Lung (tissue), 12 donors: Measurements from ENCODE around the gene COL4A2. TPM values are rescaled to one million over a fixed set of nuclear protein-coding genes. Genes with fewer than 3 reads are reported as not detected.

Experiments used
- ATAC-seq: fragments of 200-7000 bp; cut with Tn5 transposase; one replicate; pipeline ENCODE4 v1.9.1; 2020; ENCODE audit warnings: moderate number of reproducible peaks; ENCODE audit not compliant: insufficient read depth, low FRiP score
- DNase-seq, 3 donors: peaks; one replicate each; pipeline ENCODE4 v3.0.0-alpha.2; 2013 to 2017
- H3K27ac ChIP-seq, 2 donors: one replicate each; pipeline ENCODE4 v1.5.1; 2013; ENCODE audit warnings: mild to moderate bottlenecking in 2 of 2, moderate library complexity in 2 of 2, control low read depth in 1 of 2, inconsistent platforms in 1 of 2, low read depth in 1 of 2, low read length in 1 of 2
- H3K27me3 ChIP-seq, 3 donors: one replicate each; pipeline ENCODE4 v1.5.1; 2013; ENCODE audit warnings: low read length in 2 of 3; ENCODE audit not compliant: control insufficient read depth in 3 of 3, insufficient read depth in 3 of 3
- H3K36me3 ChIP-seq, 4 donors: one replicate each; pipeline ENCODE4 v1.5.1; 2013; ENCODE audit warnings: low read length in 4 of 4, mild to moderate bottlenecking in 1 of 4, moderate library complexity in 1 of 4; ENCODE audit not compliant: control insufficient read depth in 4 of 4, insufficient read depth in 4 of 4
- H3K4me1 ChIP-seq, 5 donors: one replicate each; pipeline ENCODE4 v1.5.1; 2013; ENCODE audit warnings: low read length in 5 of 5, mild to moderate bottlenecking in 2 of 5, moderate library complexity in 1 of 5; ENCODE audit not compliant: control insufficient read depth in 5 of 5, insufficient read depth in 5 of 5
- H3K4me3 ChIP-seq: one replicate; pipeline ENCODE4 v1.5.1; 2013; ENCODE audit warnings: mild to moderate bottlenecking, control low read depth, moderate library complexity
- H3K9ac ChIP-seq, 2 donors: one replicate each; pipeline ENCODE4 v1.5.1; 2013; ENCODE audit warnings: low read length in 2 of 2, control low read depth in 1 of 2; ENCODE audit not compliant: insufficient read depth in 1 of 2
- H3K9me3 ChIP-seq, 4 donors: one replicate each; pipeline ENCODE4 v1.5.1; 2013; ENCODE audit warnings: low read length in 3 of 4, mild to moderate bottlenecking in 1 of 4, moderate library complexity in 1 of 4; ENCODE audit not compliant: control insufficient read depth in 4 of 4, insufficient read depth in 3 of 4
- WGBS, 2 donors: extraction: QIAGEN DNeasy Blood & Tissue Kit; methylation state at CpG; one replicate each; pipeline ENCODE4 v1.1.7; 2013; 5-methylcytosine and 5-hydroxymethylcytosine counted together
- polyA plus RNA-seq, 2 donors: library from polyadenylated mRNA; stranded (reverse); fragments of 200-250 nt; gene quantifications; one replicate each; pipeline ENCODE4 v1.2.1, GENCODE V29; 2013
- total RNA-seq, 2 donors: library from RNA; depleted of rRNA in 1 of 2; stranded (reverse); fragments of >200 nt in 1 of 2; gene quantifications; one replicate each; pipeline ENCODE4 v1.2.1, GENCODE V29; 2014 to 2021
- TF ChIP-seq, protein P1 (sequence below): IDR thresholded peaks from 2 replicates; pipeline ENCODE4 v1.5.1; 2012; ENCODE audit warnings: mild to moderate bottlenecking; ENCODE audit errors: control extremely low read depth, extremely low read depth
- donor health status: control.
- donor health status: control.
- donor health status: Bipolar disorder and iron deficiency.
- donor health status: healthy.
- donor health status: DM: yes; HTN: yes; CAD: no.

Gene COL4A2
- total and polyA plus RNA-seq, 4 donors: 169 to 627 (median 339) TPM

DNA sequence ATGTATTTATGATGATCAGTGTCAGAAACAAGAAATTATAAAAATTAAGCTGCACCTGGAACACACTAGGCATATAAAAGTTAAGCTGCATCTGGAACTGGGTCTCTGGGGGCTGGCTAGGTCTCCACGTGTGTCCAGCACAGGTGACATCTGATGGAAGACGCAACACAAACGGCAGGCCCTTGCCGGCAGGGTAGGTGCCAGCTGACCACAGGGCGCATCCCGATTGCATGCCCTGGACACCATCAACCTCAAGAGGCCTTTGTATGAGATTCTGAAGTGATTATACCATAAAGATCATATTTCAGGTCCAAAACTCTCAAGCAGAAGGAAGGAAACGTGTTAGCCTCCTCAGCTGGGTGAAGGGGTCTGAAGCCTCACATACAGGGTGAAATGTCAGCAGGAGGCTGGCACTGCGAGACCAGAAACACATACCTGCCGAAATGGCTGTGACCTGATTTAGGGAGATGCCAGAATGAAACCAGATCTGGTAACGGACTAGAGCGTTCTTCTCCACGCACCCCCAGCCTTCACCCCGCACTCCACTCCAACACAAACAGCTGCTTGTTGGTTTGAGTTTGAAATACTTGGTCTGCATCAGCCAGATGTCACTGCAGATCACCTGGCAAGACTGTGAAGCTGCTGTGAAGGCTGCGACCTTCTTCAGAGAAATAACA, 37.4 kb upstream of the COL4A2 start:
- Histone ChIP-seq H3K27me3 (no peaks in the 10 kb centered on the region), H3K27ac (peak overlapping the region in 1 of 2 donors; percentile 26), H3K36me3 (no peaks in the 10 kb centered on the region), H3K9ac (no peak overlapping the region), H3K4me3 (no peak overlapping the region), H3K4me1 (peaks cover 4 to 32% (median 15%) of the 10 kb centered on the region in 5 donors), H3K9me3 (no peaks in the 10 kb centered on the region)
- TF ChIP-seq, protein P1, sequence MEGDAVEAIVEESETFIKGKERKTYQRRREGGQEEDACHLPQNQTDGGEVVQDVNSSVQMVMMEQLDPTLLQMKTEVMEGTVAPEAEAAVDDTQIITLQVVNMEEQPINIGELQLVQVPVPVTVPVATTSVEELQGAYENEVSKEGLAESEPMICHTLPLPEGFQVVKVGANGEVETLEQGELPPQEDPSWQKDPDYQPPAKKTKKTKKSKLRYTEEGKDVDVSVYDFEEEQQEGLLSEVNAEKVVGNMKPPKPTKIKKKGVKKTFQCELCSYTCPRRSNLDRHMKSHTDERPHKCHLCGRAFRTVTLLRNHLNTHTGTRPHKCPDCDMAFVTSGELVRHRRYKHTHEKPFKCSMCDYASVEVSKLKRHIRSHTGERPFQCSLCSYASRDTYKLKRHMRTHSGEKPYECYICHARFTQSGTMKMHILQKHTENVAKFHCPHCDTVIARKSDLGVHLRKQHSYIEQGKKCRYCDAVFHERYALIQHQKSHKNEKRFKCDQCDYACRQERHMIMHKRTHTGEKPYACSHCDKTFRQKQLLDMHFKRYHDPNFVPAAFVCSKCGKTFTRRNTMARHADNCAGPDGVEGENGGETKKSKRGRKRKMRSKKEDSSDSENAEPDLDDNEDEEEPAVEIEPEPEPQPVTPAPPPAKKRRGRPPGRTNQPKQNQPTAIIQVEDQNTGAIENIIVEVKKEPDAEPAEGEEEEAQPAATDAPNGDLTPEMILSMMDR: no peak
- WGBS, 2 donors: 82 to 83% methylated on average over 14 of the region's 14 CpGs
- ATAC-seq: no peak
- no peak for DNase-seq

- ATAC-seq (no peak), DNase-seq (no peak)
- Histone ChIP-seq H3K27ac (peak overlapping the region in 1 of 2 donors; percentile 5), H3K9me3 (no peaks in the 10 kb centered on the region), H3K9ac (no peak overlapping the region), H3K4me1 (peaks cover 4 to 29% (median 17%) of the 10 kb centered on the region in 5 donors), H3K36me3 (no peaks in the 10 kb centered on the region), H3K27me3 (no peaks in the 10 kb centered on the region), H3K4me3 (no peak overlapping the region)
- TF ChIP-seq, protein P1: no peak
- WGBS, 2 donors: 81 to 86% methylated on average over 7 of the region's 7 CpGs
These were observed 36.6 kb upstream of the COL4A2 start for GRCh38 chr13:110270507-110270906.

DNA sequence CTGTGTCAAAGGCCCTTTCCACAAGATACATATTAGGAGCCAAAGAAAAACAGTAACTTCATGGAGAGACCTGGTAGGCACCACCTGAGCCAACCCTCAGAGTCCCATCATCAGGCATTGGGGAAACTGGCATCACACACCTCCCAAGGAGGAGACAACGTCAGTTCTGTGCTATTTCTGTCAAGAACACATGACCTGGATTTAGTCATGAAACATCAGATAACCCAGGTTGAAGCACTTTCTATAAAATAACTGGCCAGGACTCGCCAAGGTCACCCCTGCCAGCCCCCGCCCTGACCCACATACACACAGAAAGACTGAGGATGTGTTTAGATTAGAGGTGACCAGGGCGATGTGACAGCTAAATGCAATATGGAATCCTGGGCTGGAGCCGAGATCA, 35.8 kb upstream of the COL4A2 start:
- DNase-seq: no peak
- H3K36me3 ChIP-seq: no peaks in the 10 kb centered on the region
- H3K27ac ChIP-seq: peak overlapping the region in 1 of 2 donors; percentile 37
- ATAC-seq: no peak
- TF ChIP-seq, protein P1: no peak
- H3K4me3 ChIP-seq: no peak overlapping the region
- H3K9me3 ChIP-seq: no peaks in the 10 kb centered on the region
- H3K4me1 ChIP-seq: peaks cover 3 to 21% (median 16%) of the 10 kb centered on the region in 5 donors
- no peaks in the 10 kb centered on the region for H3K27me3 ChIP-seq
- H3K9ac ChIP-seq: no peak overlapping the region
- 82 to 84% methylated on average over 5 of the region's 5 CpGs for WGBS, 2 donors

DNA sequence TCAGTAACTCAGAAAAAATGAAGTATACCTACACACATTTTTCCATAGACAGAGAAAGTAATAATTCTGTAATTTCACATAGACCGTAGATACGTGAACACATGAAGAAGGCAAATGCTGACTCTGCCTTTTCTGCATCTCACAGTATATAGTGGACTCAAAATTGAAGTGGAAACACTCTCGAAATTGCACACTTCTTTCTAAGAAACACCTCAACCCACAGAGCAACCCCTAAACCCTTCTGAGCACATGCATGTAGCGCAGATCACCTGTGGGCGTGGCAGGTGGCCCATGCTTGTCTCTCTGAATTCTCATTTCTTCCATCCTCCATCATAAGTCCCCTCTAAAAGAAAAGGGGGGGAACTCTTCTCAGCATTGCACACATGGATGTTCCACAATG, 34.9 kb upstream of the COL4A2 start:
- H3K4me3 ChIP-seq: no peak overlapping the region
- H3K9ac ChIP-seq: no peak overlapping the region
- no peak for ATAC-seq
- H3K4me1 ChIP-seq: peaks cover 0 to 26% (median 11%) of the 10 kb centered on the region in 5 donors
- 80 to 81% methylated on average over 5 of the region's 5 CpGs for WGBS, 2 donors
- no peaks in the 10 kb centered on the region for H3K27me3 ChIP-seq
- H3K36me3 ChIP-seq: no peaks in the 10 kb centered on the region
- no peaks in the 10 kb centered on the region for H3K9me3 ChIP-seq
- no peak overlapping the region for H3K27ac ChIP-seq
- no peak for DNase-seq
- TF ChIP-seq, protein P1: no peak
